Duodenal mucosa (tissue), 2 donors: ENCODE results near the gene SEPHS1.

Source experiments
- H3K27ac ChIP-seq: one replicate; pipeline ENCODE4 v1.7.0; 2013; ENCODE audit warnings: low read depth, low read length
- H3K27me3 ChIP-seq, 2 donors: one replicate each; pipeline ENCODE4 v1.7.0; 2013; ENCODE audit warnings: low read length in 2 of 2, control low read depth in 1 of 2; ENCODE audit not compliant: insufficient read depth in 2 of 2, control insufficient read depth in 1 of 2
- H3K36me3 ChIP-seq, 2 donors: one replicate each; pipeline ENCODE4 v1.7.0; 2013; ENCODE audit warnings: low read length in 2 of 2, control low read depth in 1 of 2; ENCODE audit not compliant: insufficient read depth in 2 of 2, control insufficient read depth in 1 of 2
- H3K4me1 ChIP-seq, 2 donors: one replicate each; pipeline ENCODE4 v1.7.0; 2013; ENCODE audit warnings: low read length in 2 of 2, control low read depth in 1 of 2; ENCODE audit not compliant: insufficient read depth in 2 of 2, control insufficient read depth in 1 of 2
- H3K4me3 ChIP-seq, 2 donors: one replicate each; pipeline ENCODE4 v1.7.0; 2013; ENCODE audit warnings: low read length in 2 of 2, low read depth in 1 of 2
- H3K9ac ChIP-seq, 2 donors: one replicate each; pipeline ENCODE4 v1.7.0; 2013; ENCODE audit warnings: low read length in 2 of 2, low read depth in 1 of 2
- H3K9me3 ChIP-seq, 2 donors: one replicate each; pipeline ENCODE4 v1.7.0; 2013; ENCODE audit warnings: low read length in 2 of 2, control low read depth in 1 of 2; ENCODE audit not compliant: control insufficient read depth in 1 of 2

Gene SEPHS1

DNA sequence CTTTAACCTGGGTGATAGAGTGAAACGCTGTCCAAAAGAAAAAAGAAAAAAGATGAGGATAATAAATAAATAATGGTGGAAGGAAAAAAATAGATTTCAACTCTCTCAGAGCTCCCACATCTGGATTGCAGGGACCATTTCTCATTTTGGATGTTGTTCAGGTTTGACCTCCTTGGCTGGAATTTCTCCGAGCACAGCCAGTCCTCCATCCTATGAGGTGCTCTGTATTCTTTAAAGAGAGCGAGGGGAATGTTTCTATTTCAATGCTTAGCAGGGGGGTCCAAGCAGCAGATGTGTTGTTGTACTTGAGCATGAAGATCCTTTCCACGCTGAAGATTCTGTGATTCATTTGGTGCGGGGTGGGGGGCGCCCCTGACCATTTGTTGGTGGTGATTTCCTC, 17.7 kb upstream of the SEPHS1 start:
- Histone ChIP-seq H3K4me1 (peaks cover 4 to 5% of the 10 kb centered on the region in 2 donors), H3K27ac (no peak overlapping the region), H3K9me3 (no peaks in the 10 kb centered on the region), H3K27me3 (no peaks in the 10 kb centered on the region), H3K4me3 (no peak overlapping the region), H3K36me3 (no peaks in the 10 kb centered on the region), H3K9ac (no peak overlapping the region)

DNA sequence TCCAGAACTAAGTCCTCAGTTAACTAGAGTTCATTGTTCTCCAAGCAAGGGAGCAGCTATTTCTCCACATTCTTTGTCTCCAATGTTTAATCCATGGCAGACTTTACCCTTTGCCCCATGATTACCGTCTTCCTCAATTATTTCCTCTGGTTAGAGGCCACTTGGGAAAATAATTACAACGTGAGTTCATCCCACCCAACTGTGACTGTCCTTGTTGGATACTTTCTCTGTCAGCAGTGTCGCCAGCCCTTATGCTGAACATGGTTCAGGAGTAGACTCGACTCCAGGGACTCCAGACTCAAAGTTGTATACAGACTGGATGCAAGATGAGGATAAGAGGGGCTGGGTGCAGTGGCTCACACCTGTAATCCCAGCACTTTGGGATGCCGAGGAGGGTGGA, 17.1 kb upstream of the SEPHS1 start:
- no peaks in the 10 kb centered on the region for H3K36me3 ChIP-seq
- H3K9ac ChIP-seq = no peak overlapping the region
- no peak overlapping the region for H3K27ac ChIP-seq
- H3K9me3 ChIP-seq = no peaks in the 10 kb centered on the region
- no peaks in the 10 kb centered on the region for H3K27me3 ChIP-seq
- H3K4me3 ChIP-seq = no peak overlapping the region
- peaks cover 4 to 5% of the 10 kb centered on the region in 2 donors for H3K4me1 ChIP-seq

DNA sequence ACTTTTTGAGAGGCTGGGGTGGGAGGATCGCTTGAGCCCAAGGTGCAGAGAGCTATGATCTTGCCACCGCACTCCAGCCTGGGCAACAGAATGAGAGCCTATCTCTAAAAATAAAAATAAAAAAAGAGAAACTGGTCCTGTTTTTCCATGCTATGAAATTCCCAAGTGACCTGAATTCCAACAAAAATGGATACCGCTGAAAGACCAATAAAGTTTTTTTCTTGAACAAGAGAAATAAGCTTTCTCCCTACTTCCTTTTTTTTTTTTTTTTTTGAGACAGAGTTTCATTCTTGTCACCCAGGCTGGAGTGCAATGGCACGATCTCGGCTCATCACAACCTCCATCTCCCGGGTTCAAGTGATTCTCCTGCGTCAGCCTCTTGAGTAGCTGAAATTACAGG, 12.5 kb upstream of the SEPHS1 start:
- Histone ChIP-seq H3K4me3 (no peak overlapping the region), H3K9me3 (no peaks in the 10 kb centered on the region), H3K36me3 (no peaks in the 10 kb centered on the region), H3K27ac (no peak overlapping the region), H3K4me1 (peaks cover 0 to 4% of the 10 kb centered on the region in 2 donors), H3K27me3 (no peaks in the 10 kb centered on the region), H3K9ac (no peak overlapping the region)

DNA sequence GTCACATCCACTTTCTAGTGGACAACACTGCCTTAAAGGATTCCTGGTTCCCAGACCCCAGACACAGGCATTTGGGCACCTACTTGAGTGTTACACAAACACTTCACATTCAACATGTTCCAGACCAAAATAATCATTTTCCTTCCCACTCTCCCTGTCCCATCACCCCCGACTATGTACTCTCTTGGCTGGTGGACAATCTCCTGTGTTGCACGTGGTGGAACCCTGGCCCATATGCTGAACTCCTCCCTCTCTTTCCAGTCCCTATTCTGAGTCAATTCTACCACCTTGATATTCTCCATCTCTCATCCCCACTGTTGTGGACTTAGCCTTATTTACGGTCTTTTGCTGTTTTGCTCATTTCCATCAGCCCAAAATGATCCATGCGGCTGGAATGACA, 8.3 kb upstream of the SEPHS1 start:
- no peaks in the 10 kb centered on the region for H3K9me3 ChIP-seq
- H3K27ac ChIP-seq = no peak overlapping the region
- no peak overlapping the region for H3K4me3 ChIP-seq
- peaks cover 0 to 4% of the 10 kb centered on the region in 2 donors for H3K27me3 ChIP-seq
- no peak overlapping the region for H3K9ac ChIP-seq
- no peaks in the 10 kb centered on the region for H3K4me1 ChIP-seq
- no peaks in the 10 kb centered on the region for H3K36me3 ChIP-seq

DNA sequence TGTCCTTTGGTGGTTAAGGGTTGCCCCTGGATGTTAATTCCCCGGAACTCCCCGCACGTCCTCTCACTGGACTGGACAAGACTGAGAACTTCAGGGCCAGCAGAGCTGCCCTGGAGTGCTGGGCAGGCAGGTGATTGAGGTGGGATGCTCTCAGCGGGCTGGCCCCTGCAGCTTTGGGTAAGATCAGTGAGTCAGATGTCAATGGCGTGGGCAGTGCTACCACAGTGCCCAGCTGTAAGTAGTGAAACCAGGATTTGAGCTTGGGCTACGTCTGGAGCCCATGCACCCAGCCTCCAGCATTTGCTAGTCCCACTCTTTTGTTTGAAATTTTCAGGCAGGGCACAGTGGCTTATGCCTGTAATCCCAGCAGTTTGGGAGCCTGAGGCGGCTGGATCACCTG, 6.7 kb upstream of the SEPHS1 start:
- no peak overlapping the region for H3K27ac ChIP-seq
- peaks cover 6 to 7% of the 10 kb centered on the region in 2 donors for H3K4me1 ChIP-seq
- H3K36me3 ChIP-seq = no peaks in the 10 kb centered on the region
- H3K27me3 ChIP-seq = peaks cover 0 to 4% of the 10 kb centered on the region in 2 donors
- no peak overlapping the region for H3K9ac ChIP-seq
- H3K4me3 ChIP-seq = no peak overlapping the region
- H3K9me3 ChIP-seq = no peaks in the 10 kb centered on the region

DNA sequence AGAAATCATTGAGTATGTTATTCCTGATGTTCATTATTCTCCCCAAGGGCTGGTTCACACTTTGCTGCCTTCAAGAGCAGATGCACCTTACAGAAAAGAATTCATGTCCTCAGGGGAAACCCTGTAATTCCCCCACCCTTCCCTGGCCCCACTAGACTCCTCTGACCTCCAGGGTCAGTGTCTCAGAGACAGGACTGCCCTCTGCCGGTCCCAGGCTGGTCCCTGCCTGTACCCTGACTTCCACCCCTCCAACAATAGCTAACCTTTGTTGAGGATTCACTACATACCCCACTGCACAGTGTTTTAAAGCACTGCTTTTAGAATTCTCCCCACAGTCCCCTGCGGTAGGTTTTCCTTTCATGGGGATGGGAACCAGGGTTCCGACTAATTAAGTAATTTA, 4.4 kb upstream of the SEPHS1 start:
- Histone ChIP-seq H3K27ac (no peak overlapping the region), H3K4me1 (peaks cover 9 to 16% of the 10 kb centered on the region in 2 donors), H3K27me3 (peaks cover 0 to 4% of the 10 kb centered on the region in 2 donors), H3K9ac (no peak overlapping the region), H3K9me3 (no peaks in the 10 kb centered on the region), H3K36me3 (no peaks in the 10 kb centered on the region), H3K4me3 (no peak overlapping the region)

DNA sequence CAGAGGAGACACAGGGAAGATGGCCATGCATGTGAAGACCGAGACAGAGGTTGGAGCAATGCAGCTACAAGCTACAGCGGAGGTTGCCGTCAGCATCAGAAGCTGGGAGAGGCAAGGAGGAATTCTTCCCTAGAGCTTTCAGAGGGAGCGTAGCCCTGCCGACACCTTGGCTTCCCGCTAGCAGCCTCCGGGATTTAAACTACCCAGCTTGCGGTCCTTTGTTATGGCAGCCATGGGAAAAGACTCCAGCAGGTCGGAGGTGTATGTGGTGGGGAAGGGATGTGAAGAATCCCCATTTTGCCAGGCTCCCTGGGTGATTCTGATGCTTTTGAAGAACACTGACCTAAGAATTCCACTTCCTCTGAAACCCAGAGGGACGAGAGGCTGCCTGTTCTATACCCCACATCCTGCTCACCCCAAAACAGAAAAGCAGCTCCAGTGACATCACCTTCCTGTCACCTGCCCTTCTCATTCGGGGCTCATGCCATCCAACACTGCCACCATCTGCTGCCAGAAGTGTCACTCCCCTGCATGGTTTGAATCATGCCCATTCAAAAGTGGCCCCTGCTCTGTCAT, 3.3 kb upstream of the SEPHS1 start:
- H3K4me3 ChIP-seq = no peak overlapping the region
- H3K9ac ChIP-seq = no peak overlapping the region
- H3K27ac ChIP-seq = no peak overlapping the region
- no peaks in the 10 kb centered on the region for H3K36me3 ChIP-seq
- peaks cover 0 to 4% of the 10 kb centered on the region in 2 donors for H3K27me3 ChIP-seq
- H3K9me3 ChIP-seq = no peaks in the 10 kb centered on the region
- H3K4me1 ChIP-seq = peaks cover 11 to 20% of the 10 kb centered on the region in 2 donors

DNA sequence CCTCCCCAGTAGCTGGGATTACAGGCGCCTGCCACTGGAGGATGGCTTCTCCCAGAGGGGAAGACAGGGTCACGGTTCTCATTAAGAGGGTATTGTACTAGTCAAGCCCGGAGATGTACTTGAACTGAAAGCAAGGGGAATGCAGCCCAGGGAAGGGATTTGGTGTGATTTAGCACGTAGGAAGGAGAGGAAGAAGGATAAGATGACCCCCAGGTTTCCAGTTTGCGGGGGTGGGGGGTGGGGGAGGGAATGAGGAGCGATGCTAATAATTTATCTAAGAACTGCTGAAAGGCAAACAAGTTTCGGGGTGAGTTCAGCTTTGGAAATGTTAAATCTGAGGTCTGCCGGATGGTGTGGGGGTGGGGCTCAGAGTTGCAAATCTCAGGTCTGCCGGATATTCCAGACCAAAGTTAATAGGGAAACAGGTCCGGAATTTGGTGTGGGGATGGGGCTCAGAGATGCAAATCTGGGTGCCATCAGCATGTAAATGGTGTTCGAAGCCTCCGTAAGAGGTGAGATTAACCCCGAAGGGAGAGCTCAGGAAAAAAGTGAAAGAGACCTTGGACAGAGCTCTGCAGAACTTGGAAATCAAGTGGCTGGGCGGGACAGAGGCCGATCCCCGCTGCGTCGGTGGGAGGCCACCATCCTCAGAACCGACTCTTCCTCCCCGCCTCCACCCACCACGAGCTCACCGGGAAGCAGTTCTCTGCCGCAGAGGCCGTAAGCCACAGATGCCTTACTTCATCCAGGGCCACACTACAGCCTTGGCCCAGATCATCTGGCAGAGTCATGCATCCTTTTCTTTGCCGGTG, 1.6 kb upstream of the SEPHS1 start:
- Histone ChIP-seq H3K4me3 (peak overlapping the region; percentile 83 to 97), H3K36me3 (no peaks in the 10 kb centered on the region), H3K27me3 (peaks cover 0 to 4% of the 10 kb centered on the region in 2 donors), H3K9me3 (no peaks in the 10 kb centered on the region), H3K9ac (peak overlapping the region; percentile 51 to 67), H3K27ac (no peak overlapping the region), H3K4me1 (peaks cover 18 to 27% of the 10 kb centered on the region in 2 donors)

DNA sequence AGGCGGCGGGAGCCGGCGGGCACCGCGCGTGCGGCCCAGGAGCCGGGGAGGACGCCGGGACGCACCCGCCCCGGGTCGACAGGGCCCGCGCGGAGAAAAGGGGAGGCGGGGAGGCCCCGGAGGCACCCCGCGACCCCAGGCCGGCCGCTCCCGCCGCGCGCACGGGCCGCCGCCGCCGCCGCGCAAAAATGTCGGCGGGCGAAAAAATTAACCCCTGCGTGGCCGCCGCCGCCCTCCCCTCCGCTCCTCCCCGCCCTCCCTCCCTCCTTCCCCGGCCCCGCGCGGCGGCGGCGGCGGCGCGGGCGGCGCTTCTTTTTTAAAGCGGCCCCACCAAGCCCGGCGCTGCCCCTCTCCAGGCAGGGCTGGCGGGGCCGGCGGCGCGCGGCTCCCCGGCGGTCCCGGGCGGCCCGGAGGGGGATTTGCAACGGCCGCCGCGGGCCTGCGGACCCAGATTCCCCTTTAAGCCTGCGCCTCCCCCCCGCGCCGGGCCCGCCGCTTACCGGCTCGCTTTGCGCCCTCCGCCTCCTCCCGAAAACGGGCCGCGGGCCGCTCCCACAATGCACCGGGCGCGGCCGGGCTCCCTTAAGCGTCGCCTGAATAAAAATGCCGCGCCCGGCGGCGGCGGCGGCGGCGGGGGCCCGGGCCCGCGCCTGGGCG, 465 bp downstream of the SEPHS1 start:
- no peak overlapping the region for H3K9ac ChIP-seq
- H3K36me3 ChIP-seq = peaks cover 0 to 5% of the 10 kb centered on the region in 2 donors
- H3K4me1 ChIP-seq = peaks cover 18 to 27% of the 10 kb centered on the region in 2 donors
- peaks cover 0 to under 1% of the 10 kb centered on the region in 2 donors for H3K27me3 ChIP-seq
- H3K9me3 ChIP-seq = no peaks in the 10 kb centered on the region
- peak overlapping the region in 1 of 2 donors; percentile 83 for H3K4me3 ChIP-seq
- peak overlapping the region; percentile 84 for H3K27ac ChIP-seq

DNA sequence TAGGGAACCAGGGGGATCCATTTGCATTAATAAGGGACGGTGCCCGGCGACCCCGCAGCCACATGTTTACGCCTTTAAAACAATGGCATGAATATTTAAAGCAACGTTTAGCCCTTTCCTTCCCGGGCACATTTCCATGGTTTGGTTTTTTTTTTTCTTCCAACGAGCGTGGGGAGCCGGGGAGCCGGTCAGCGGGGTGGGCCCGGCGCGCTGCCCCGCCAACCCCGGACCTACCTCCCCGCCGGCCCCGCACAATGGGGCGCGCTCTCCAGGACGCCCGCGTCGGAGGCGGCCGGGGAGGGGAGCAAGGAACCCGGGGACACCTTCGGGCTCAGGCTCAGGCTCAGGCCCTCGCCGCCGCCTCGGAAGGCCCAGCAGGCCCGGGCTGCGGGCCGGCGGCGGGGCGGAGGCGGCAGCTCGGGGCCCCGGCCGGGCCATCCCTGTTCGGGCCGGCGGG, 1.0 kb downstream of the SEPHS1 start:
- Histone ChIP-seq H3K9me3 (no peaks in the 10 kb centered on the region), H3K36me3 (peaks cover 0 to 5% of the 10 kb centered on the region in 2 donors), H3K9ac (peak overlapping the region; percentile 76 to 87), H3K4me3 (peak overlapping the region; percentile 83 to 91), H3K4me1 (peaks cover 18 to 27% of the 10 kb centered on the region in 2 donors), H3K27me3 (no peaks in the 10 kb centered on the region), H3K27ac (peak overlapping the region; percentile 88)
